Esophagus (tissue), 2 donors: ENCODE measurements around the gene GSG1. TPM values are rescaled to one million over a fixed set of nuclear protein-coding genes. Genes with fewer than 3 reads are reported as not detected.

ENCODE experiments used
- H3K27ac ChIP-seq, 2 donors: one replicate each; pipeline ENCODE4 v1.5.1; 2013; ENCODE audit warnings: low read depth in 2 of 2, mild to moderate bottlenecking in 2 of 2, inconsistent platforms in 1 of 2, low read length in 1 of 2, moderate library complexity in 1 of 2
- H3K27me3 ChIP-seq, 2 donors: one replicate each; pipeline ENCODE4 v1.6.1; 2013; ENCODE audit warnings: low read length in 2 of 2, control low read depth in 1 of 2, mild to moderate bottlenecking in 1 of 2; ENCODE audit not compliant: insufficient read depth in 2 of 2, control insufficient read depth in 1 of 2
- H3K36me3 ChIP-seq, 2 donors: one replicate each; pipeline ENCODE4 v1.6.1; 2013; ENCODE audit warnings: low read length in 1 of 2; ENCODE audit not compliant: control insufficient read depth in 2 of 2, insufficient read depth in 2 of 2
- H3K4me1 ChIP-seq, 2 donors: one replicate each; pipeline ENCODE4 v1.6.1; 2013; ENCODE audit warnings: low read length in 1 of 2; ENCODE audit not compliant: control insufficient read depth in 2 of 2, insufficient read depth in 2 of 2
- H3K4me3 ChIP-seq, 2 donors: one replicate each; pipeline ENCODE4 v1.5.1; 2013; ENCODE audit warnings: low read length in 2 of 2, mild to moderate bottlenecking in 2 of 2, low read depth in 1 of 2, moderate library complexity in 1 of 2
- H3K9me3 ChIP-seq, 2 donors: one replicate each; pipeline ENCODE4 v1.6.1; 2013; ENCODE audit warnings: mild to moderate bottlenecking in 2 of 2, low read depth in 1 of 2, low read length in 1 of 2, moderate library complexity in 1 of 2; ENCODE audit not compliant: control insufficient read depth in 2 of 2, insufficient read depth in 1 of 2
- WGBS, 2 donors: extraction: QIAGEN DNeasy Blood & Tissue Kit; methylation state at CpG; one replicate each; pipeline ENCODE4 v1.1.7; 2013; 5-methylcytosine and 5-hydroxymethylcytosine counted together
- polyA plus RNA-seq, 2 donors: library from polyadenylated mRNA; stranded (reverse); fragments of 200-250 nt; gene quantifications; one replicate each; pipeline ENCODE4 v1.2.3, GENCODE V29; 2013
- donor health status: healthy with polysubstance abuse.
- donor health status: Bipolar disorder and iron deficiency.

Gene GSG1
- polyA plus RNA-seq, 2 donors = 0.04 TPM; not detected in 1

DNA sequence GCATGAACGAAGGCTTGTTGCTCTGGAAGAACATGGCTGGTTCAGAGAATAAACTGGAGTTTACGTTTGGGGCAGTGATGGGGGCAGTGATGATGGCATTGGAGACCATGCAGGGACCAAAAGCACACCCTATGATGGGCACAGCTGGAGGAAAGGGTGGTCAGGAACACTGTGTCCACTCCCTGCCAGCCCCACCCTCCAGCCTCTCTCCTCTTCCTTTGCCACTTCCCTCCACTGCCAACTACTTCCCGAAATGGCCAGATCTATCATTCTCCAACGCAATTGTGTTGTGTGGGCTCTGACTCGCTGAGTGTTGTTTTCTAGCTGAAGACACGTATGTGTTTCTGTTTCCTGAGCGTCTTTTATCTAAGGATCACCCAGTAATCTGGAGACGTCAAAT lies 39.3 kb upstream of the GSG1 start:
- Histone ChIP-seq H3K36me3 (no peaks in the 10 kb centered on the region), H3K9me3 (no peaks in the 10 kb centered on the region), H3K27me3 (no peaks in the 10 kb centered on the region), H3K4me3 (no peak overlapping the region), H3K27ac (no peak overlapping the region), H3K4me1 (no peaks in the 10 kb centered on the region)
- 88 to 90% methylated on average over 8 of the region's 8 CpGs for WGBS, 2 donors

DNA sequence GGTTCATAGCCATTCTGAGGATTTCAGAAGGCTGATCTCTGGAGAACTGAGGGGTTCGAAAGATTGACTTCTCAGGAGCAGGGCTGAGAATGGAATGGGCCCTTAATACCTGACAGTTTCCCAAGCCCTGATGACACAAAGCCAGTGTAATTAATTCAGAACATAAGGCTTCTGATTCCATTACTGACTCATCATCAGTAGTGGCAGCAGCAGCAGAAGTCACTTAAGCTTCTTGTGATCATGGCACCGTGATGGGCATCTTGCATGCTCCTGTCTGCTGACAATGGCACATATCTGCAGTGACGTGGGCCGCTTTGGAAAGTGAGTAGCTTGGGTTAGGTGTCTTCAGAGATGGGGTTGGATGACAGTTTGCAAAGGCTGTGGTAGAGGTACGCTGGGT lies 38.2 kb upstream of the GSG1 start:
- Histone ChIP-seq H3K36me3 (no peaks in the 10 kb centered on the region), H3K4me3 (no peak overlapping the region), H3K4me1 (peaks cover 0 to under 1% of the 10 kb centered on the region in 2 donors), H3K9me3 (no peaks in the 10 kb centered on the region), H3K27ac (no peak overlapping the region), H3K27me3 (no peaks in the 10 kb centered on the region)
- WGBS, 2 donors = 88 to 90% methylated on average over 5 of the region's 5 CpGs

DNA sequence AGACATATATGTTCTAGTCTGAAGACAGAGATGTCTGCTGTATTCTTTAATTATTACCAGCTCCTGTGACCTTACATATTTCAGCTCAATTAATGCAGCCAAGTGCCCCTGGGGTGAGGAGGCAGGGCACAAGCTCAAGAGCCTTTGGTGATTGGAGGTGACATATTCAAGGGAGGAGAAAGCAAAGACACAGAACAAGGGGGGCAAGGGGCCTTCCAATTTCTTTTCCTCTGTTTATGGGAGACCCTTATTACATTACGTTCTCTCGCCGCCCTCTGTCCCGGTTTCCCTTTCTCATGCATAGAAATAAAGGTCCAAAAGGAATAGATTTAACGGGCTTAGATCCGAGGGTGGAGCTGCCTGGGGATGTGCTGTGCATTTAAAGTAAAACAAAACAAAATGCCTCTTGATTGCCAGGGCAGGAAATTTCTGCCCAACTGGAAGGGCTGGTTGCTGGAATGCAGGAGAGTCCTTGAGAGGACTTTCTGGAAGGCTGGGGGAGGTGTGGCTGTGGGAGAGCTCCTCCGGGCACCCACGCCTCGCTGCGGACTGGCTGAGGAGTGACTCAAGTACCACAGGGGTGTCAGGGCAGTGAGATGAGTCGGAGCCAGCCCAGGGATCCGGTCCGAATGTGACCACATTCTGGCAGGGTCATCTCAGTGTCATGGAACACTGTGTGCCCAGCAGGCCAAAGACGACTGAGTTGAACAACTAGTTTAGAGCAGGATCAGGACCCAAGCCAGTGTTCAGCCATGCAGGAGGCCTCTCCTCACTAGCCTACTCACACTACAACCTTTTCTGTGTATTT lies 32.1 kb upstream of the GSG1 start:
- H3K4me1 ChIP-seq = peaks cover 0 to 3% of the 10 kb centered on the region in 2 donors

DNA sequence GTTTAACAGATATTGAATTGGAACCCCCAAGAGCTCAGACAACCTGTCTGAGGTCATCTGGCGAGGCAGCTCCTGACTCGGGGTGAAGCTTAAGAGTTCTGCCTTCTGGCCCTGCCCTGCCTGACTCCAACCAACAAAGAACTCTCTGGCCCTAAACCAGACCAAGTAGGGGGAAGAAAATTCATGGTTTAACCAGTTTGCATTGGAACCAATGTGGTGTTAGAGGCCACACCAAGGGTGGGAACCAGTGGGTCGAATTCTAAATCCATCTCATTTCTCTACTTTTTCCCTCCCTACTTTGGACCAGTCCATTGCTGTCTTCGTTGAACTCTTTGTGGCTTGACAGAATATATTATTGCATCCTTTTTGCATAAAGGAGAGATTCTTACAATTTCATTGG lies 30.4 kb upstream of the GSG1 start:
- no peaks in the 10 kb centered on the region for H3K36me3 ChIP-seq
- H3K27me3 ChIP-seq = no peaks in the 10 kb centered on the region
- 72 to 73% methylated on average over 4 of the region's 4 CpGs for WGBS, 2 donors
- H3K4me1 ChIP-seq = peaks cover 0 to 3% of the 10 kb centered on the region in 2 donors
- no peaks in the 10 kb centered on the region for H3K9me3 ChIP-seq
- no peak overlapping the region for H3K4me3 ChIP-seq
- H3K27ac ChIP-seq = peak overlapping the region; percentile 35 to 39

More for the DNA sequence above, 32.1 kb upstream of the GSG1 start:
- no peak overlapping the region for H3K4me3 ChIP-seq
- WGBS, 2 donors = 31 to 48% methylated on average over 13 to 14 of the region's 14 CpGs
- H3K9me3 ChIP-seq = no peaks in the 10 kb centered on the region
- no peaks in the 10 kb centered on the region for H3K36me3 ChIP-seq
- no peaks in the 10 kb centered on the region for H3K27me3 ChIP-seq
- peak overlapping the region; percentile 88 to 94 for H3K27ac ChIP-seq

DNA sequence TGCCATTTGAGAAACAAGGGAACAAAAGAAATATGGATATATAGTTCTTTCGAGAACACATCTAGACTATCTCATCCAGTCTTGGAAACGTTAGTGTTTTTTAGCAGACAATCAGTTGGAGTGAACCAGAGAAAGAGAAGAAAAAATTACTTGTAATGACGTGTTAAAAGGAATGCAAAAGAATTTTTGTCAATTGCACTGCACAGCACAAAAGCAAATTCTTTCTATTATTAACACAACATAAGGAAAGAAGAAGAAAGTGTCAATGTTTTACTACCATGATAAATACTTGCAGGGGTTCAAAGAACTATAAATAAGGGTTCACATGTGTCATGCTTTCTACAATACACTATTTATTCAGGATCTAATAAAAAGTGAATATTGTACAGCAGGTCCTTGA lies 27.5 kb upstream of the GSG1 start:
- no peaks in the 10 kb centered on the region for H3K36me3 ChIP-seq
- H3K4me3 ChIP-seq = no peak overlapping the region
- H3K9me3 ChIP-seq = no peaks in the 10 kb centered on the region
- H3K27me3 ChIP-seq = no peaks in the 10 kb centered on the region
- no peak overlapping the region for H3K27ac ChIP-seq
- WGBS, 2 donors = 38 to 49% methylated on average over 3 of the region's 3 CpGs
- H3K4me1 ChIP-seq = no peaks in the 10 kb centered on the region

DNA sequence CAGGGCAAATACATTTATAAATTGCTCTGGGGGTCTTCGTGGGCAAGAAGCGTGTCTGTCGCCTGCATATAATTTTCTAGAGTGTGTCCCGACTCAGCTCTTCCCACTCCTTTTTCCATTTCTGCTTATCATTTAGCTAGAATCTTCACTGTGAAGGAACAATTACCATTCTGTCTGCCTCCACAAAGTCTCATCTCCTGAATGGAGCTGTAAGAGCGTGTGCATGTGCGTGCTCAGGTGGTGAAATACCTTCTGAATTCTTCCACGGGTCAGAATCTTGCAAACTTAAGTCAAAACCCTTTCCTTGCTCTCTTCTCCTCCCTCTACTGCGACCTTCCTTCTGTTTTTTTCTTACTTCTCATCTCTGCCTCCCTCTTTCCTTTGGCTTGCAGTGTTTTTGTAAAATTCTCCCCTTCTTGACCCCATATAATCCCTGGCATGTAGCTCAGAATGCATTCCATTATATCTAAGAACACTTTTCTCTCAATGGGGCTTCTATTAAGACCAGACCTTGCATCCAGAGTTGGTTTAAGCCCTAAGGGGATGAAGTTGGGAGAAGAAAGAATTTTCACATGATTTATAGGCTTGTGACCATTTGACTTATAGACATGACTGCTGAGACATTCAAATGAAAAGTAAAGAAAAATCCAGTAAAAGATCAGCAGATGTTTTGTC lies 25.0 kb upstream of the GSG1 start:
- no peaks in the 10 kb centered on the region for H3K27me3 ChIP-seq
- H3K9me3 ChIP-seq = no peaks in the 10 kb centered on the region
- H3K36me3 ChIP-seq = no peaks in the 10 kb centered on the region
- no peak overlapping the region for H3K4me3 ChIP-seq
- WGBS, 2 donors = 91 to 93% methylated on average over 8 of the region's 8 CpGs
- H3K27ac ChIP-seq = no peak overlapping the region
- H3K4me1 ChIP-seq = peaks cover 0 to 3% of the 10 kb centered on the region in 2 donors

DNA sequence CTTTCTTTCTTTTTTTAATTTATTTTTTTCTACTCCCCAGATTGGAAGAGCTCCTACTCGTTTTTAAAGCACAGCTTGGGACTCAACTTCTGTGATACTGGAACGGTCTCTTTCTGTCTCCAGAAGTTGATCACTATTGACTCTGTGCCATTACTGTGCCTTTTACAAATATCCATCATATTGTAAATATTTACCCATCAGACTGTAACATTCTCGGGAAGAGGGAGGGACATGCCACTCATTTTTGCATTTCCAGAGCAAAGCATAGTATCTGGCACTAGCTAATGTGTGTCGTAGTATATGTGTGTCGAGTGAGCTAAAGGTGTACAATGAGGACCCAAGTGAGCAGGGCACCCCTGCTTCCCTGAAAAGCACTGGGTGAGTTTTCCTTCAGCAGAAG lies 24.0 kb upstream of the GSG1 start:
- no peak overlapping the region for H3K27ac ChIP-seq
- peaks cover 0 to 3% of the 10 kb centered on the region in 2 donors for H3K4me1 ChIP-seq
- 39 to 54% methylated on average over 5 of the region's 5 CpGs for WGBS, 2 donors
- no peak overlapping the region for H3K4me3 ChIP-seq
- H3K27me3 ChIP-seq = no peaks in the 10 kb centered on the region
- no peaks in the 10 kb centered on the region for H3K9me3 ChIP-seq
- H3K36me3 ChIP-seq = no peaks in the 10 kb centered on the region

DNA sequence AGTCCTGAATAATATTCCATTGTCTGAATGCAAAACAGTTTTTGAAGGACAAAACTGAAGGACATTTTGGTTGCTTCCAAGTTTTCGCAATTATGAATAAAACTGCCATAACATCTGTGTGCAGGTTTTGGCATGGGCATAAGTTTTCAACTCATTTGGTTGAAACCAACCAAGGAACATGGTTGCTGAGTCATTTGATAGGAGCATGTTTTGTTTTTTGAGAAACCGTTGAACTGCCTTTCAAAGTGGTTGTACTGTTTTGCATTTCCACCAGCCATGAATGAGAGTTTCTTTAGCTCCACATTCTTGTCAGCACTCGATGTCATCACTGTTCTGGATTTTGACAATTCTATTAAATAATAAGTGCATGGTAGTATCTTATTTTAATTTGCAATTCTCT lies 23.0 kb upstream of the GSG1 start:
- no peaks in the 10 kb centered on the region for H3K36me3 ChIP-seq
- H3K4me1 ChIP-seq = peaks cover 0 to 3% of the 10 kb centered on the region in 2 donors
- H3K4me3 ChIP-seq = no peak overlapping the region
- H3K9me3 ChIP-seq = no peaks in the 10 kb centered on the region
- H3K27me3 ChIP-seq = no peaks in the 10 kb centered on the region
- no peak overlapping the region for H3K27ac ChIP-seq
- WGBS, 2 donors = 61 to 71% methylated on average over 3 of the region's 3 CpGs

DNA sequence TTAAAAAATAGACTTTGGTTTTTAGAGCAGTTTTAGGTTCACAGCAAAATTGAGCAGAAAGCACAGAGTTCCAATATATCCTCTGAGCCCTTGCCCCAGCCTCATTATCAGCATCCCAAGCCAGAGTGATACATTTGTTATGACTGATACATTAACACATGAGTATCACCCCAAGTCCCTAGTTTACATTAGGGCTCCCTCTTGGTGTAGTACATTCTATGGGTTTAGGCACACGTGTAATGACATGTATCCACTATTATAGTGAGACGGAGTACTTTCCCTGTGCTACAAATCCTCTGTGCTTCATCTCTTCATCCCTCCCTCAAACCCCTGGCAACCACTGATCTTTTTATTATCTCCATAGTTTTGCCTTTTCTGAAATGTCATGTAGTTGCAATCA lies 22.5 kb upstream of the GSG1 start:
- WGBS, 2 donors = 62 to 84% methylated on average over 2 of the region's 2 CpGs

More for the DNA sequence above, 22.5 kb upstream of the GSG1 start:
- Histone ChIP-seq H3K27ac (no peak overlapping the region), H3K36me3 (no peaks in the 10 kb centered on the region), H3K9me3 (no peaks in the 10 kb centered on the region), H3K27me3 (no peaks in the 10 kb centered on the region), H3K4me3 (no peak overlapping the region), H3K4me1 (peaks cover 0 to 3% of the 10 kb centered on the region in 2 donors)
